Activated CD8-positive, alpha-beta T cell treated with anti-CD3 and anti-CD28 coated beads, Interleukin-2, amount 10 ng/mL, durations not matched to agents 7 days and 5 days (primary cell): ENCODE results near the gene ZNF638. TPM values are rescaled to one million over a fixed set of nuclear protein-coding genes. Genes with fewer than 3 reads are reported as not detected.

ENCODE experiments used
- ATAC-seq: fragments of 150-1000 bp; cut with Tn5 transposase; one replicate; pipeline ENCODE4 v1.10.0; 2021; ENCODE audit warnings: moderate library complexity
- CTCF ChIA-PET: fragments of 350-600 bp; sonication (Branson Sonifier 250); formaldehyde crosslinking; loops from one replicate; lab custom pipeline; 2021; ENCODE audit warnings: antibody characterized with exemption; lab: Charles Lee
- POLR2A ChIA-PET: fragments of 350-600 bp; sonication (Branson Sonifier 250); formaldehyde crosslinking; loops from one replicate; lab custom pipeline; 2021; ENCODE audit warnings: antibody characterized with exemption; lab: Charles Lee
- DNase-seq: peaks from one replicate; pipeline ENCODE4 v3.0.0-alpha.2; 2020
- H3K27ac Mint-ChIP-seq: one replicate; pipeline ENCODE4 v1.8.0; 2021; ENCODE audit warnings: mild to moderate bottlenecking, mixed read lengths
- H3K27me3 Mint-ChIP-seq: one replicate; pipeline ENCODE4 v1.8.0; 2021; ENCODE audit warnings: low read depth, mixed read lengths
- H3K36me3 Mint-ChIP-seq: one replicate; pipeline ENCODE4 v1.8.0; 2021; ENCODE audit warnings: low read depth, mixed read lengths
- H3K4me1 Mint-ChIP-seq: one replicate; pipeline ENCODE4 v1.8.0; 2021; ENCODE audit warnings: low read depth, mixed read lengths
- H3K4me3 Mint-ChIP-seq: one replicate; pipeline ENCODE4 v1.8.0; 2021; ENCODE audit warnings: mild to moderate bottlenecking, mixed read lengths
- H3K9me3 Mint-ChIP-seq: one replicate; pipeline ENCODE4 v1.8.0; 2022; ENCODE audit warnings: mixed read lengths; ENCODE audit not compliant: insufficient read depth
- total RNA-seq, 2 experiments: library from RNA; stranded (reverse); gene quantifications; one replicate each; pipeline ENCODE4 v1.2.3, GENCODE V29; 2021

The ZNF638 gene
- total RNA-seq, 2 experiments from 2014 or later, result 69.7 to 74.0 TPM

DNA sequence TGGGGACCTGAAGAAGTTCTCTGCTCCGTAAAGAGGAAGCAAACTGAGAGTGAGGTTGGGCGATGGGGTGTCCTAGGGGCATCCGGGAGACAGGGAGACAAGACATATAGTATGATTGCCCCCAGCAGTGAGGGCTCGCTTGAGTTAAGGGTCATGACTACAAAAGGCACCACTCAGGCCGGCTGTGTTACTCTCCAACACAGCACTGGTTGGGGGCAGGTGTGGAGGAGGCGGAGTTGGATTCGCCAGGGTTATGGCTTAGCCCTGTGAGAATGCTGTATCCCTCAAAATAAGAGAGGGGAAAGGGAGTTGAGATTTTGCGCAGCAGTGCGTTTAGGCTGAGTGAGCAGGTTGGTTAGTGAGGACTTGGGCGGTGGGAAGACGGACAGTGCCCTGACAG lies 133.8 kb downstream of the ZNF638 start:
- Mint-ChIP-seq H3K4me1 (peaks cover 4% of the 10 kb centered on the region), H3K9me3 (no peaks in the 10 kb centered on the region), H3K27me3 (peaks cover 36% of the 10 kb centered on the region), H3K4me3 (no peak overlapping the region), H3K27ac (no peak overlapping the region), H3K36me3 (no peaks in the 10 kb centered on the region)
- ATAC-seq, result no peak
- CTCF ChIA-PET, result no interaction called here
- no peak for DNase-seq
- POLR2A ChIA-PET, result no interaction called here

GRCh38 chr2:71465961-71466300 lies 134.3 kb downstream of the ZNF638 start:
- Mint-ChIP-seq H3K27me3 (peaks cover 36% of the 10 kb centered on the region), H3K27ac (no peak overlapping the region), H3K9me3 (no peaks in the 10 kb centered on the region), H3K4me1 (peaks cover 4% of the 10 kb centered on the region), H3K36me3 (no peaks in the 10 kb centered on the region), H3K4me3 (no peak overlapping the region)
- ChIA-PET CTCF (interaction anchor here (1.1 kb wide), 1 partner anchor 45 kb away, joined by 6 read pairs; no protein-coding TSS in a partner anchor), POLR2A (no interaction called here)
- ATAC-seq (no peak), DNase-seq (no peak)

GRCh38 chr2:71466301-71467179 lies 135.0 kb downstream of the ZNF638 start:
- ATAC-seq, result peak; percentile 71
- ChIA-PET POLR2A (no interaction called here), CTCF (interaction anchor here (1.1 to 1.8 kb wide), 5 partner anchors 10 to 167 kb away, joined by 4 to 6 read pairs (median 5); no protein-coding TSS in a partner anchor)
- no peak for DNase-seq
- H3K36me3 Mint-ChIP-seq, result no peaks in the 10 kb centered on the region
- H3K4me3 Mint-ChIP-seq, result peak overlapping the region; percentile 78
- peaks cover 4% of the 10 kb centered on the region for H3K4me1 Mint-ChIP-seq
- H3K27me3 Mint-ChIP-seq, result peaks cover 33% of the 10 kb centered on the region
- no peaks in the 10 kb centered on the region for H3K9me3 Mint-ChIP-seq
- no peak overlapping the region for H3K27ac Mint-ChIP-seq

DNA sequence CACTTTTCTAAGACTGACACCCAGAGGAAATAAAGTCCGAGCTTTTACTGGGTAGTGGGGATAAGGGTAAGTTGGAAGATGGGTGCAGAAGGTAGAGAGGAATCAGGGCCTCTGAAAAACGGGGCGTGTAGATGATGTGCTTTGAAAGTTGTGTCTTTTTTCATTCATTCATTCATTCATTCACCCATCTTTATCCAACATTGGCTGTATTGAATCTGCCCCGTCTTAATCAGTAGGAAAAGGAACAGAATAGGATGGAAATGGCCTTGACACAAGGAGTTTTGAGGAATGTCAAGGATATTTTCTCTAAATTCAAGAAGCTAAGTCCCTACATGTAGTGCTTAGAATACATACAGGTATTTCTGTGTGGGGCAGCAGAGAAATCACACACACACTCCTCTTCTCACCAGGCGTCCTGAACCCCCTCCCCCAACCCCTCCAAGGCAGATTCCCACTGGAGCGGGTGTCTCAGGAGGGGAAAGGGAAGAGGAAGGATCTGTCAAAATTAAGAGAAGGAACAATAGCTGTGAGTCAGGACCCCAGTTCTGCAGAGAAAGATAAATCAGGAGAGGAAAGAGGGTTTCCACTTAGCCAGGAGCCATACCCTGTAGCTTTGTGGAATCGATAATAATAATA lies 135.7 kb downstream of the ZNF638 start:
- ATAC-seq (peak; percentile 43), DNase-seq (no peak)
- H3K27ac Mint-ChIP-seq, result no peak overlapping the region
- POLR2A ChIA-PET, result no interaction called here
- no peaks in the 10 kb centered on the region for H3K36me3 Mint-ChIP-seq
- CTCF ChIA-PET, result interaction anchor here (0.7 to 1.8 kb wide), 6 partner anchors 9 to 168 kb away, joined by 3 to 6 read pairs (median 4); partner anchors contain the start of gene ZNF638
- H3K9me3 Mint-ChIP-seq, result no peaks in the 10 kb centered on the region
- H3K4me1 Mint-ChIP-seq, result peaks cover 4% of the 10 kb centered on the region
- H3K4me3 Mint-ChIP-seq, result peak overlapping the region; percentile 78
- peaks cover 36% of the 10 kb centered on the region for H3K27me3 Mint-ChIP-seq

- Mint-ChIP-seq H3K27me3 (peaks cover 36% of the 10 kb centered on the region), H3K27ac (no peak overlapping the region), H3K4me3 (no peak overlapping the region), H3K36me3 (no peaks in the 10 kb centered on the region), H3K4me1 (peaks cover 4% of the 10 kb centered on the region), H3K9me3 (no peaks in the 10 kb centered on the region)
- DNase-seq (no peak), ATAC-seq (no peak)
- CTCF ChIA-PET, result interaction anchor here (1.0 to 1.8 kb wide), 3 partner anchors 13 to 137 kb away, joined by 3 to 6 read pairs (median 4); partner anchors contain the start of gene ZNF638
- POLR2A ChIA-PET, result no interaction called here
These were observed 136.9 kb downstream of the ZNF638 start for GRCh38 chr2:71468279-71469015.

DNA sequence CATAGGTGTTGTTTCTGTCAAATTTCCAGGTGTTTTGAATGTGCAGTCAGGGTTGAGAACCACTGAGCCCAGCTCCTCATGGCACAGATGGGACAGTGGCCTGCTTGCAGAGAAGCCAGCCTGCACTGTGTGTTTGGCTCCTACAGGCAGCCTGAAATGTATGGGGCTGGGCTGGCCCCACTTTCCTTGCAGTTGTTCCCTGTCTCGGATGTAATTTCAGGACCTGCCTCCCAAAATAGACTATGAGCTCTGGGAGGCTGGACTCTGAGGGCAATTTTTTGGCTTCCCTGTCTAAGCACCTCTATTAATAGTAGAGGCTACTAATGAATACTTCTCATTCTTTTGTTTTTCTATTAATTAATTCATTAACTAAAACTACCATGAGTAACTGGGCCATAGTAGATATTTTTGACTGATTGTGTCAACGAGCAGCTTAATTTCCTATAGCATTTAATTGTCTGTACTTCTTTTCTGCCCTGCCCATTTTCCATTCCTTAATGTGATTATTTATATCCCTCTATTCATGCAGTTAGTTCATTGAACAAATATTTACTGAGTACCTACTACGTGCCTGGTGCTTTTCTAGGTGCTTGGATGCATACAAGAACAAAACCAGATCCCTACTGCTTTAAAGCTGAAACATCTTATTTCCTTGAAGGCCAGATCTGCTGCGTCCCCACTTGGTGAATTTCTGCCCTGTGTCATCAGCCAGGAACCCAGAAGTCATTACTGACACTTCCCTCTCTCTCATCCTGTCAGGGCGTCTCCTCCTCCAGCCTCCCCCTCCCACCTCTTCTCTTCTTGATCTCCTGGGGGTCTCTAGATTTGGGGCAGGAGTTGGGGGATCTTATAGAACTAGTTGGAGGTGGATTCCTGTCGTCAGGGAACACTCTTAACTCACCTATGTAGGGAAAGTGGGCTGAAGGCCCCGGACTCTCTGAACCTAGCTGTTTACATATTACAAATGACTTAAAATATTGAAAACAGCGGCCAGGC lies 138.1 kb downstream of the ZNF638 start:
- H3K4me3 Mint-ChIP-seq, result no peak overlapping the region
- peaks cover 4% of the 10 kb centered on the region for H3K4me1 Mint-ChIP-seq
- no peak for ATAC-seq
- H3K27ac Mint-ChIP-seq, result no peak overlapping the region
- H3K27me3 Mint-ChIP-seq, result peaks cover 36% of the 10 kb centered on the region
- H3K36me3 Mint-ChIP-seq, result no peaks in the 10 kb centered on the region
- DNase-seq, result no peak
- no peaks in the 10 kb centered on the region for H3K9me3 Mint-ChIP-seq
- ChIA-PET CTCF (interaction anchor here (0.8 to 1.1 kb wide), 3 partner anchors 9 to 170 kb away, joined by 3 to 4 read pairs (median 4); no protein-coding TSS in a partner anchor), POLR2A (no interaction called here)

DNA sequence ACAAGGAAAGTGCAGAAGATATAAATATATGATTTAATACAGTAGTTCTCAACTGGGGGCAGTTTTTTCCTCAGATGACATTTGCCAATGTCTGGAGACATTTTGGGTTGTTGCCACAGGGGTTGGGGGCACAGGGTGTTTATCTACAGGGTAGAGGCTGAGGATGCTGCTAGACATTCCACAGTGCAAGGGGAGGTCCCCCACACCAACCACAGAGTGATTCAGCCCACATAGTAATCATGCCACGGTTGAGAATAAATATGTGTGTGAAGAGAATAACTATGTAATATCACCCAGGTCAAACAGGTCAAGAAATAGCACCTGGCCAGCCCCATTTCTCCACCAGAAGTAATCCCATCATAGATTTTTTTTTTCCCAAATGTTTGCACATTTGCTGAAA lies 139.7 kb downstream of the ZNF638 start:
- CTCF ChIA-PET, result no interaction called here
- no peak overlapping the region for H3K4me3 Mint-ChIP-seq
- no peak overlapping the region for H3K27ac Mint-ChIP-seq
- H3K27me3 Mint-ChIP-seq, result peaks cover 36% of the 10 kb centered on the region
- POLR2A ChIA-PET, result no interaction called here
- H3K9me3 Mint-ChIP-seq, result no peaks in the 10 kb centered on the region
- no peak for DNase-seq
- ATAC-seq, result no peak
- no peaks in the 10 kb centered on the region for H3K36me3 Mint-ChIP-seq
- H3K4me1 Mint-ChIP-seq, result peaks cover 4% of the 10 kb centered on the region

DNA sequence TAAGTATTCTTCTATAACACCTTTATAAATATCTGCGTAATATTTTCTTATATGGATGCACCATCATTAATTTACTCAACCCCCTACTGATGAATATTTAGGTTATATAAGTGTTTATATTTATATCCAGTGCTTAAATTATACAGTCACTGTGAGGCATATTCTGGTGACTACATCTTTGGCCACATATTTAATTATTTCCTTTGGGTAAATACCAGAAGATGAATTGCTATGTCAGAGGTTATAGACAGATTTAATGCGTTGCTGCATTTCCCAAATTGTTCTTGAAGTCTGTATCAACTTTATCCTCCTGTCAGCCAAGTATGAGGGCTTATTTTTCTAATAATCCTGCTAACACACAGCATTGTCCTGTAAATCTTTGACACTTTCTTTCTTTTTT lies 140.4 kb downstream of the ZNF638 start:
- DNase-seq, result no peak
- POLR2A ChIA-PET, result no interaction called here
- Mint-ChIP-seq H3K27ac (no peak overlapping the region), H3K4me1 (peaks cover 3% of the 10 kb centered on the region), H3K27me3 (peaks cover 33% of the 10 kb centered on the region), H3K9me3 (no peaks in the 10 kb centered on the region), H3K4me3 (no peak overlapping the region), H3K36me3 (no peaks in the 10 kb centered on the region)
- ATAC-seq, result no peak
- CTCF ChIA-PET, result no interaction called here

GRCh38 chr2:71473346-71474031 lies 141.9 kb downstream of the ZNF638 start:
- no peak overlapping the region for H3K4me3 Mint-ChIP-seq
- ATAC-seq (no peak), DNase-seq (no peak)
- no peaks in the 10 kb centered on the region for H3K36me3 Mint-ChIP-seq
- H3K27me3 Mint-ChIP-seq, result peaks cover 23% of the 10 kb centered on the region
- H3K27ac Mint-ChIP-seq, result no peak overlapping the region
- ChIA-PET POLR2A (no interaction called here), CTCF (no interaction called here)
- H3K9me3 Mint-ChIP-seq, result no peaks in the 10 kb centered on the region
- H3K4me1 Mint-ChIP-seq, result no peaks in the 10 kb centered on the region

- DNase-seq (no peak), ATAC-seq (no peak)
- POLR2A ChIA-PET, result no interaction called here
- Mint-ChIP-seq H3K27ac (no peak overlapping the region), H3K9me3 (no peaks in the 10 kb centered on the region), H3K4me1 (no peaks in the 10 kb centered on the region), H3K4me3 (no peak overlapping the region), H3K27me3 (peaks cover 17% of the 10 kb centered on the region), H3K36me3 (no peaks in the 10 kb centered on the region)
- CTCF ChIA-PET, result no interaction called here
These were observed 142.6 kb downstream of the ZNF638 start for GRCh38 chr2:71474116-71474743.
